HepG2 (cell line): ENCODE results near the gene OPRL1. TPM values are rescaled to one million over a fixed set of nuclear protein-coding genes. Genes with fewer than 3 reads are reported as not detected.
A peak's percentile ranks its signal among the peaks of the same experiment; 100 is the strongest.

Source experiments
- AGO1 ChIP-seq: fragments of 200-400 bp; formaldehyde crosslinking; IDR thresholded peaks from 2 replicates; pipeline ENCODE4 v1.6.1; 2017; ENCODE audit warnings: mild to moderate bottlenecking, low read depth, low read length, moderate library complexity; ENCODE audit not compliant: poor library complexity, severe bottlenecking
- ATF7-NPFF ChIP-seq: sonication (generic); formaldehyde crosslinking; IDR thresholded peaks from 2 replicates; pipeline ENCODE4 v1.8.1; 2023; ENCODE audit warnings: mild to moderate bottlenecking, low read depth, missing genetic modification reagents, moderate library complexity
- EED ChIP-seq: sonication (generic); formaldehyde crosslinking; IDR thresholded peaks from 2 replicates; pipeline ENCODE4 v1.5.0; 2020; ENCODE audit warnings: mild to moderate bottlenecking, missing genetic modification reagents
- ELF3 ChIP-seq: IDR thresholded peaks from 2 replicates; pipeline ENCODE4 v1.6.1; 2016; ENCODE audit warnings: missing genetic modification reagents, missing compliant biosample characterization
- HES4 ChIP-seq: sonication (generic); formaldehyde crosslinking; IDR thresholded peaks from 2 replicates; pipeline ENCODE4 v1.9.0; 2021; ENCODE audit warnings: mild to moderate bottlenecking, missing genetic modification reagents, borderline replicate concordance
- IKZF4 ChIP-seq: sonication (generic); formaldehyde crosslinking; IDR thresholded peaks from 2 replicates; pipeline ENCODE4 v1.5.1; 2020; ENCODE audit warnings: borderline replicate concordance, mild to moderate bottlenecking, low read depth, missing genetic modification reagents; ENCODE audit errors: not compliant biosample characterization
- MYC ChIP-seq: sonication (generic); formaldehyde crosslinking; IDR thresholded peaks from 2 replicates; pipeline ENCODE4 v1.9.0; 2021; ENCODE audit warnings: missing genetic modification reagents, borderline replicate concordance
- NFKBIZ ChIP-seq: IDR thresholded peaks from 2 replicates; pipeline ENCODE4 v1.6.1; 2018; ENCODE audit warnings: missing genetic modification reagents, missing compliant biosample characterization
- RAD21 ChIP-seq: fragments of 450-650 bp; formaldehyde crosslinking; IDR thresholded peaks from 2 replicates; pipeline ENCODE4 v1.5.0; 2020; ENCODE audit warnings: mild to moderate bottlenecking
- RXRB ChIP-seq: IDR thresholded peaks from 2 replicates; pipeline ENCODE4 v1.6.1; 2016; ENCODE audit warnings: borderline replicate concordance, missing genetic modification reagents, missing compliant biosample characterization
- TGIF2 ChIP-seq: IDR thresholded peaks from 2 replicates; pipeline ENCODE4 v1.6.1; 2016; ENCODE audit warnings: control low read depth, missing compliant biosample characterization
- ZBTB37 ChIP-seq: sonication (generic); formaldehyde crosslinking; IDR thresholded peaks from 2 replicates; pipeline ENCODE4 v1.4.0; 2020; ENCODE audit warnings: mild to moderate bottlenecking, missing genetic modification reagents
- ZNF207 ChIP-seq: fragments of 450-650 bp; IDR thresholded peaks from 2 replicates; pipeline ENCODE4 v1.6.1; 2016; ENCODE audit warnings: antibody characterized with exemption, borderline replicate concordance
- ZNF225 ChIP-seq: sonication (generic); formaldehyde crosslinking; IDR thresholded peaks from 2 replicates; pipeline ENCODE4 v1.4.0; 2020; ENCODE audit warnings: mild to moderate bottlenecking, missing genetic modification reagents
- ZNF253 ChIP-seq: sonication (generic); formaldehyde crosslinking; IDR thresholded peaks from 2 replicates; pipeline ENCODE4 v1.8.0; 2022; ENCODE audit warnings: mild to moderate bottlenecking, missing genetic modification reagents, borderline replicate concordance
- ZNF556 ChIP-seq: sonication (generic); formaldehyde crosslinking; IDR thresholded peaks from 2 replicates; pipeline ENCODE4 v1.4.0; 2020; ENCODE audit warnings: mild to moderate bottlenecking, missing genetic modification reagents, borderline replicate concordance
- ZNF652 ChIP-seq: IDR thresholded peaks from 2 replicates; pipeline ENCODE4 v1.6.1; 2016; ENCODE audit warnings: low read depth, borderline replicate concordance
- ZNF777 ChIP-seq: sonication (generic); formaldehyde crosslinking; IDR thresholded peaks from 2 replicates; pipeline ENCODE4 v1.4.0; 2020; ENCODE audit warnings: missing genetic modification reagents
- ZNF841 ChIP-seq: sonication (generic); formaldehyde crosslinking; IDR thresholded peaks from 2 replicates; pipeline ENCODE4 v1.8.1; 2023; ENCODE audit warnings: missing genetic modification reagents, borderline replicate concordance
- ZSCAN30 ChIP-seq: sonication (generic); formaldehyde crosslinking; IDR thresholded peaks from 2 replicates; pipeline ENCODE4 v1.5.0; 2020; ENCODE audit warnings: mild to moderate bottlenecking, missing genetic modification reagents
- polyA plus RNA-seq, 8 experiments: library from polyadenylated mRNA; depleted of rRNA in 3 of 8; stranded (reverse) in 7 of 8; unstranded in 1 of 8; fragments of >200 nt; fragmentation: Illumina TruSeq in 4 of 8; extraction: Trizol in 4 of 8; gene quantifications; 2 replicates each; pipeline versions ENCODE4 v1.2.1 to v1.2.3, GENCODE V29; 2011 to 2016; ENCODE audit warnings: low read depth in 4 of 8, missing spikeins in 1 of 8, mixed read lengths in 1 of 8; ENCODE audit not compliant: insufficient read depth in 1 of 8
- total RNA-seq, 5 experiments: library from RNA; depleted of rRNA; stranded (reverse); fragments of >200 nt; fragmentation: Illumina TruSeq; extraction: Trizol; gene quantifications; 2 replicates each; pipeline ENCODE4 v1.2.3, GENCODE V29; 2016; ENCODE audit warnings: low read depth in 1 of 5
- TF ChIP-seq, protein P1 (sequence below): sonication (generic); formaldehyde crosslinking; IDR thresholded peaks from 2 replicates; pipeline ENCODE4 v1.8.0; 2022; ENCODE audit warnings: missing genetic modification reagents, low read depth, mild to moderate bottlenecking, borderline replicate concordance
- TF ChIP-seq, protein P2 (sequence below): IDR thresholded peaks from 2 replicates; pipeline ENCODE4 v1.6.1; 2018; ENCODE audit warnings: missing genetic modification reagents
- TF ChIP-seq, protein P3 (sequence below): sonication (generic); formaldehyde crosslinking; IDR thresholded peaks from 2 replicates; pipeline ENCODE4 v1.9.0; 2021; ENCODE audit warnings: missing genetic modification reagents, borderline replicate concordance
- TF ChIP-seq, protein P4 (sequence below): IDR thresholded peaks from 2 replicates; pipeline ENCODE4 v1.6.1; 2016; ENCODE audit warnings: low read depth, control low read depth

The OPRL1 gene
- total and polyA plus RNA-seq, 2 of the 13 experiments (the other 11 are each of a cell fraction or from before 2014, with no cell fraction given): 0.35 to 0.71 TPM

- TF ChIP-seq ZNF652 (CRISPR knock-in tag) (no peak), NFKBIZ (CRISPR knock-in tag) (no peak), EED (CRISPR knock-in tag) (no peak), ELF3 (CRISPR knock-in tag) (peak; percentile 64), IKZF4 (no peak), AGO1 (no peak), HES4 (CRISPR knock-in tag) (peak; percentile 92), RXRB (CRISPR knock-in tag) (peak; percentile 66), ZNF556 (CRISPR knock-in tag) (peak; percentile 56; the same call in 1 of the 2 replicates), ZNF777 (CRISPR knock-in tag) (0 out of 2 replicates have a peak, but pooled peaks have one; percentile 17), TGIF2 (CRISPR knock-in tag) (no peak), ZNF841 (CRISPR knock-in tag) (no peak), ZNF225 (peak; percentile 75; the same call in 1 of the 2 replicates), ZSCAN30 (CRISPR knock-in tag) (no peak), ZNF253 (no peak), ATF7-NPFF (CRISPR knock-in tag) (peak; percentile 74; the same call in 1 of the 2 replicates), MYC (CRISPR knock-in tag) (peak; percentile 56; the same call in 1 of the 2 replicates), RAD21 (CRISPR knock-in tag) (peak; percentile 58; the same call in 1 of the 2 replicates), ZNF207 (no peak), ZBTB37 (CRISPR knock-in tag) (peak; percentile 66; the same call in 1 of the 2 replicates)
- TF ChIP-seq, protein P1, sequence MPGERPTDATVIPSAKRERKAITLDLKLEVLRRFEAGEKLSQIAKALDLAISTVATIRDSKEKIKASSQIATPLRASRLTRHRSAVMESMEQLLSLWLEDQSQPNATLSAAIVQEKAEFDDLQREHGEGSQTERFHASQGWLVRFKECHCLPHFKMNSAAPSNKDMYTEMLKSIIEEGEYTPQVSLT (CRISPR knock-in tag): no peak
- TF ChIP-seq, protein P2, sequence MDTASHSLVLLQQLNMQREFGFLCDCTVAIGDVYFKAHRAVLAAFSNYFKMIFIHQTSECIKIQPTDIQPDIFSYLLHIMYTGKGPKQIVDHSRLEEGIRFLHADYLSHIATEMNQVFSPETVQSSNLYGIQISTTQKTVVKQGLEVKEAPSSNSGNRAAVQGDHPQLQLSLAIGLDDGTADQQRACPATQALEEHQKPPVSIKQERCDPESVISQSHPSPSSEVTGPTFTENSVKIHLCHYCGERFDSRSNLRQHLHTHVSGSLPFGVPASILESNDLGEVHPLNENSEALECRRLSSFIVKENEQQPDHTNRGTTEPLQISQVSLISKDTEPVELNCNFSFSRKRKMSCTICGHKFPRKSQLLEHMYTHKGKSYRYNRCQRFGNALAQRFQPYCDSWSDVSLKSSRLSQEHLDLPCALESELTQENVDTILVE (CRISPR knock-in tag): peak; percentile 55; the same call in 1 of the 2 replicates
- TF ChIP-seq, protein P3, sequence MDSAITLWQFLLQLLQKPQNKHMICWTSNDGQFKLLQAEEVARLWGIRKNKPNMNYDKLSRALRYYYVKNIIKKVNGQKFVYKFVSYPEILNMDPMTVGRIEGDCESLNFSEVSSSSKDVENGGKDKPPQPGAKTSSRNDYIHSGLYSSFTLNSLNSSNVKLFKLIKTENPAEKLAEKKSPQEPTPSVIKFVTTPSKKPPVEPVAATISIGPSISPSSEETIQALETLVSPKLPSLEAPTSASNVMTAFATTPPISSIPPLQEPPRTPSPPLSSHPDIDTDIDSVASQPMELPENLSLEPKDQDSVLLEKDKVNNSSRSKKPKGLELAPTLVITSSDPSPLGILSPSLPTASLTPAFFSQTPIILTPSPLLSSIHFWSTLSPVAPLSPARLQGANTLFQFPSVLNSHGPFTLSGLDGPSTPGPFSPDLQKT (CRISPR knock-in tag): no peak
- TF ChIP-seq, protein P4, sequence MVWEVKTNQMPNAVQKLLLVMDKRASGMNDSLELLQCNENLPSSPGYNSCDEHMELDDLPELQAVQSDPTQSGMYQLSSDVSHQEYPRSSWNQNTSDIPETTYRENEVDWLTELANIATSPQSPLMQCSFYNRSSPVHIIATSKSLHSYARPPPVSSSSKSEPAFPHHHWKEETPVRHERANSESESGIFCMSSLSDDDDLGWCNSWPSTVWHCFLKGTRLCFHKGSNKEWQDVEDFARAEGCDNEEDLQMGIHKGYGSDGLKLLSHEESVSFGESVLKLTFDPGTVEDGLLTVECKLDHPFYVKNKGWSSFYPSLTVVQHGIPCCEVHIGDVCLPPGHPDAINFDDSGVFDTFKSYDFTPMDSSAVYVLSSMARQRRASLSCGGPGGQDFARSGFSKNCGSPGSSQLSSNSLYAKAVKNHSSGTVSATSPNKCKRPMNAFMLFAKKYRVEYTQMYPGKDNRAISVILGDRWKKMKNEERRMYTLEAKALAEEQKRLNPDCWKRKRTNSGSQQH (CRISPR knock-in tag): no peak
These were observed 26.7 kb upstream of the OPRL1 start (continued) for GRCh38 chr20:64052987-64053840.
